ENCODE measurements around the gene RENBP. TPM values are rescaled to one million over a fixed set of nuclear protein-coding genes. Genes with fewer than 3 reads are reported as not detected.

RENBP gene
- polyA plus RNA-seq, 1 of the 3 experiments (the other 2 are of a cell fraction) = 0.90 TPM

DNA sequence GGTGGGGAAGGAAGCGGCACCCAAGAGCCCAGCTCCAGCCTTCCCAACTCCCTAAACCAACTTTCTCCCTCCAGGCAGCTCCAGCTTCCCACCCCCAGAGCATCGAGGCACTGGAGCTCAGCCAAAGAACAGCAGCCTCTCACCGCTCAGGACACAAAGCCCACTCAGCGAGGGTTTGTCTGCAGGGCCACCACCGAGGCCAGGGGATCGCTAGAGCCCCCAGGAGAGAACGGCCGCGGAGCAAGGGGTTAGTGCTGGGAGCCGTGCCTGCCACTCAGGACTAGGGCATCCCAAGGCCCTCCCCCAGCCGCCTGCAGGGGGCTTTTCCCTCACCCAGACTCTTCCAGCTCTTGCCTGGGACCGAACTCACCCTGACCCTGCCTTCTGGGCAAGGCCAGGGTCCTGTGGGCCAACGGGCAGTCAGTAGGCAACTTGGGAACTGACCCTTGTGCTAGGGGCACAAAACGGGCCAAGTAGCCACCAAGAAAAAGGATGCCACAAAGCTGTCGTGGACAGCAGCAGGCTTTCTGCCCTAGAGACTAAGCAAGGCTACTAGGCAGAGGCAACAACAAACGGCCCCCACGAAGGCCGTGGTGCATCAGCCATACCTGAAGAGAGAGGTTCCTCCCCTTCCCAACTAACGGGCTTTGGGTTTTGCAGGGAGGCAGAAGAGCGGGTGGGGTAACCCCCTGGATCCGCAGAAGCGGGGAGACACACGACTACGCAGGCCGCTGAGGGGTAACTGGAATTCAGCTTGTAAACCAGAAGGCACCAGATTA lies 24.9 kb upstream of the RENBP start (continued):
- TF ChIP-seq JUND (IDR thresholded peaks at IDR 0.05) (no peak), MEF2A (IDR thresholded peaks at IDR 0.05; ENCODE audit: borderline replicate concordance, low read depth) (no peak), NFIC (IDR thresholded peaks at IDR 0.05; ENCODE audit: borderline replicate concordance) (no peak), MXI1 (IDR thresholded peaks at IDR 0.05; ENCODE audit: low read depth, low read length) (no peak), YY1 (IDR thresholded peaks at IDR 0.05; ENCODE audit: low read depth) (no peak), TCF12 (IDR thresholded peaks at IDR 0.05) (no peak), SMC3 (IDR thresholded peaks at IDR 0.05; ENCODE audit: low read depth, low read length) (no peak)
- TF ChIP-seq, protein P1, sequence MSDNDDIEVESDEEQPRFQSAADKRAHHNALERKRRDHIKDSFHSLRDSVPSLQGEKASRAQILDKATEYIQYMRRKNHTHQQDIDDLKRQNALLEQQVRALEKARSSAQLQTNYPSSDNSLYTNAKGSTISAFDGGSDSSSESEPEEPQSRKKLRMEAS (IDR thresholded peaks at IDR 0.05; ENCODE audit: low read depth) = no peak

DNA sequence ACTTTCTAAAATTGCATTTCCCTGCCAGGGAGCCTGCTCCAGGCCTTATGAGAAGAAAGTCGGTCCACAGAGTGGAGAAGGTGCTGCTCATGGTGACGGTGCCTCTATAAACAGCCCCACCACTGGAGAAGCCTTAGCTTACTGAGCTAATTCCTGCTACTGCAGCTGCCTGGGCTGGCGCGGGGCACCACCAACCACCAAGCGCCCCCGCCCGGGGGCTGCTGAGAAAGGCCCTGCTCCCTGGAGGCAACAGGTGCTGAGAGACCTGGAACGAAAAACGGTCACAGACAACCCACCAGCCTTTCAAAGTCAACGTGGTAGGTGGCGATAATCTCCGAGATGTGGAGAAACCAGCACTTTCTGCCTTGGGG lies 24.3 kb upstream of the RENBP start:
- peaks cover 78% of the 10 kb centered on the region for H3K79me2 ChIP-seq (ENCODE audit: insufficient read depth)
- peaks cover 6 to 12% of the 10 kb centered on the region in 2 experiments for H3K36me3 ChIP-seq (replicated peaks in 1 of 2; ENCODE audit: control insufficient read depth in 1 of 2, insufficient read depth in 2 of 2, low read length in 1 of 2)
- WGBS (ENCODE audit: low lambda C conversion rate) = 43% methylated on average over 5 of the region's 12 CpGs
- TF ChIP-seq MXI1 (IDR thresholded peaks at IDR 0.05; ENCODE audit: low read depth, low read length) (0 out of 2 replicates have a peak, but pooled peaks have one; percentile 11), NRF1 (IDR thresholded peaks at IDR 0.05; ENCODE audit: low read depth, low read length) (no peak)
- no peak for DNase-seq
- no peaks in the 10 kb centered on the region for H3K27me3 ChIP-seq (ENCODE audit: insufficient read depth)
- peaks cover 16 to 42% of the 10 kb centered on the region in 2 experiments; a peak in 2 of 4 replicates for H3K4me1 ChIP-seq (ENCODE audit: control insufficient read depth in 1 of 2, insufficient read depth in 2 of 2, low read depth in 1 of 2, low read length in 1 of 2)
- H4K20me1 ChIP-seq (ENCODE audit: insufficient read depth) = peaks cover 62% of the 10 kb centered on the region
- no peaks in the 10 kb centered on the region for H3K9me3 ChIP-seq
- H3K4me3 ChIP-seq (ENCODE audit: low read depth in 2 of 2, low read length in 1 of 2) = peak overlapping the region; percentile 90 to 98
- peak overlapping the region; percentile 98; the same call in 1 of the 2 replicates for H3K9ac ChIP-seq
- H3K9me2 ChIP-seq = no peaks in the 10 kb centered on the region
- H3K27ac ChIP-seq (ENCODE audit: low read depth in 2 of 2, low read length in 1 of 2) = no peak overlapping the region; a peak in 1 of 4 replicates
- ChIA-PET POLR2A (no interaction called here), CTCF (interaction anchor here (0.6 to 11.6 kb wide), 8 partner anchors 11 to 404 kb away, joined by 3 to 179 read pairs (median 6); partner anchors contain the start of genes PLXNB3 and RENBP)
- H3K4me2 ChIP-seq = peak overlapping the region; percentile 80
- H3F3A ChIP-seq (replicated peaks; ENCODE audit: insufficient read depth) = peaks cover 7% of the 10 kb centered on the region
- H2AFZ ChIP-seq (ENCODE audit: low read depth) = no peak overlapping the region

DNA sequence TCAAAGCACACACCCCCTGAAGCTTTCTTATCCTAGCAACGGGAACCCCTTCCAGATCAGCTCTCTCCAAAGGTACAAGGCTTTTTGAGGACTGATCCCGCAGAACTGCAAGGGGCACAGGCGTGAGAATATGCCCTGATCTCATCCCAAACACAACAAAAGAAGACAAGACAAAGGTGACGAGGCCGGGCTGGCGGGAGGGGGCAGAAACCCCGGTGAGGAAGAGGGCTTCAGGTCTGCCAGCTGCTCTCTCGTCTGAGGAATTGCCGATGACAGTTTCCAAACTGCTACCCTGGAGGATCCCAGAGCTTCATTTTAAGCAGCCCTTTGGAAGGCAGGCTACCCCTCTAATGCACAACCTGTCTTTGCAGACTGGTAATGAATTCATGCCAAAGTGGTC lies 23.8 kb upstream of the RENBP start:
- Histone ChIP-seq H2AFZ (ENCODE audit: low read depth) (no peak overlapping the region), H3F3A (replicated peaks; ENCODE audit: insufficient read depth) (peaks cover 6% of the 10 kb centered on the region), H3K27ac (ENCODE audit: low read depth in 2 of 2, low read length in 1 of 2) (no peak overlapping the region), H3K4me1 (ENCODE audit: control insufficient read depth in 1 of 2, insufficient read depth in 2 of 2, low read depth in 1 of 2, low read length in 1 of 2) (peaks cover 16 to 37% of the 10 kb centered on the region in 2 experiments; a peak in 2 of 4 replicates), H3K79me2 (ENCODE audit: insufficient read depth) (peaks cover 78% of the 10 kb centered on the region), H3K4me2 (peak overlapping the region; percentile 80), H3K9me3 (no peaks in the 10 kb centered on the region), H3K9me2 (no peaks in the 10 kb centered on the region), H3K36me3 (replicated peaks in 1 of 2; ENCODE audit: control insufficient read depth in 1 of 2, insufficient read depth in 2 of 2, low read length in 1 of 2) (peaks cover 6 to 17% of the 10 kb centered on the region in 2 experiments), H3K4me3 (ENCODE audit: low read depth in 2 of 2, low read length in 1 of 2) (peak overlapping the region; percentile 90 to 98; a peak in 2 of 4 replicates), H3K9ac (peak overlapping the region; percentile 98; the same call in 1 of the 2 replicates), H4K20me1 (ENCODE audit: insufficient read depth) (peaks cover 67% of the 10 kb centered on the region), H3K27me3 (ENCODE audit: insufficient read depth) (no peaks in the 10 kb centered on the region)
- TF ChIP-seq SIN3A (IDR thresholded peaks at IDR 0.05; ENCODE audit: borderline replicate concordance, low read depth, low read length) = no peak
- TF ChIP-seq NFIC (IDR thresholded peaks at IDR 0.05; ENCODE audit: borderline replicate concordance) = no peak
- no peak for TF ChIP-seq RCOR1 (IDR thresholded peaks at IDR 0.05; ENCODE audit: low read length)
- no peak for TF ChIP-seq TEAD4 (IDR thresholded peaks at IDR 0.05; ENCODE audit: borderline replicate concordance, insufficient read depth)
- TF ChIP-seq GABPA (IDR thresholded peaks at IDR 0.05; ENCODE audit: low read depth) = no peak
- TF ChIP-seq MEF2A (IDR thresholded peaks at IDR 0.05; ENCODE audit: borderline replicate concordance, low read depth) = no peak
- no peak for TF ChIP-seq EP300 (IDR thresholded peaks at IDR 0.05; ENCODE audit: borderline replicate concordance in 1 of 2, low read depth in 1 of 2, low read length in 1 of 2)
- TF ChIP-seq RXRA (IDR thresholded peaks at IDR 0.05; ENCODE audit: borderline replicate concordance, low read depth) = no peak
- no peak for TF ChIP-seq TCF12 (IDR thresholded peaks at IDR 0.05)
- TF ChIP-seq CHD2 (IDR thresholded peaks at IDR 0.05; ENCODE audit: low read length, partially characterized antibody) = no peak
- TF ChIP-seq POLR2AphosphoS5 (IDR thresholded peaks at IDR 0.05; ENCODE audit: low read depth, low read length) = no peak
- TF ChIP-seq GATA2 (CRISPR knock-in tag; IDR thresholded peaks at IDR 0.05) = no peak
- ChIA-PET POLR2A (no interaction called here), CTCF (interaction anchor here (0.6 to 11.6 kb wide), 7 partner anchors 10 to 405 kb away, joined by 3 to 179 read pairs (median 6); partner anchors contain the start of genes PLXNB3 and RENBP)
- WGBS (ENCODE audit: low lambda C conversion rate) = 81% methylated on average over 7 of the region's 9 CpGs
- no peak for DNase-seq

Data from SK-N-SH (cell line).